ENCODE data around the gene SMCP. TPM values are rescaled to one million over a fixed set of nuclear protein-coding genes. Genes with fewer than 3 reads are reported as not detected.

SMCP gene
- total RNA-seq, 2 experiments from 2014 or later, result not detected

GRCh38 chr1:152912900-152913299 is 34.8 kb downstream of the SMCP start:
- POLR2A ChIA-PET, result no interaction called here
- H3K9me3 Mint-ChIP-seq, result no peaks in the 10 kb centered on the region
- TF ChIP-seq, protein P1, sequence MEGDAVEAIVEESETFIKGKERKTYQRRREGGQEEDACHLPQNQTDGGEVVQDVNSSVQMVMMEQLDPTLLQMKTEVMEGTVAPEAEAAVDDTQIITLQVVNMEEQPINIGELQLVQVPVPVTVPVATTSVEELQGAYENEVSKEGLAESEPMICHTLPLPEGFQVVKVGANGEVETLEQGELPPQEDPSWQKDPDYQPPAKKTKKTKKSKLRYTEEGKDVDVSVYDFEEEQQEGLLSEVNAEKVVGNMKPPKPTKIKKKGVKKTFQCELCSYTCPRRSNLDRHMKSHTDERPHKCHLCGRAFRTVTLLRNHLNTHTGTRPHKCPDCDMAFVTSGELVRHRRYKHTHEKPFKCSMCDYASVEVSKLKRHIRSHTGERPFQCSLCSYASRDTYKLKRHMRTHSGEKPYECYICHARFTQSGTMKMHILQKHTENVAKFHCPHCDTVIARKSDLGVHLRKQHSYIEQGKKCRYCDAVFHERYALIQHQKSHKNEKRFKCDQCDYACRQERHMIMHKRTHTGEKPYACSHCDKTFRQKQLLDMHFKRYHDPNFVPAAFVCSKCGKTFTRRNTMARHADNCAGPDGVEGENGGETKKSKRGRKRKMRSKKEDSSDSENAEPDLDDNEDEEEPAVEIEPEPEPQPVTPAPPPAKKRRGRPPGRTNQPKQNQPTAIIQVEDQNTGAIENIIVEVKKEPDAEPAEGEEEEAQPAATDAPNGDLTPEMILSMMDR (IDR thresholded peaks at IDR 0.05), result no peak
- CTCF ChIA-PET, result no interaction called here
- DNase-seq (peak in 1 of 14 experiments; percentile 22), ATAC-seq (ENCODE audit: poor library complexity) (no peak)
- peaks cover 54% of the 10 kb centered on the region for H3K27me3 Mint-ChIP-seq
- intact Hi-C loops (cut with DNase I, micrococcal nuclease), result no loop called here
- no peaks in the 10 kb centered on the region for H3K4me1 ChIP-seq (ENCODE audit: insufficient read depth, low read length)
- H3K27ac ChIP-seq (ENCODE audit: low read depth in 1 of 2, low read length in 2 of 2), result no peak overlapping the region
- H3K4me3 Mint-ChIP-seq, result no peak overlapping the region
- H3K4me1 Mint-ChIP-seq (ENCODE audit: low read depth), result no peaks in the 10 kb centered on the region
- peaks cover 10 to 22% of the 10 kb centered on the region in 2 experiments for H3K27me3 ChIP-seq (ENCODE audit: control insufficient read depth in 1 of 2, insufficient read depth in 2 of 2, low read length in 2 of 2)
- H3K36me3 Mint-ChIP-seq (ENCODE audit: low read depth), result no peaks in the 10 kb centered on the region
- H3K27ac Mint-ChIP-seq, result no peak overlapping the region
- H3K36me3 ChIP-seq (ENCODE audit: insufficient read depth, low read length), result no peaks in the 10 kb centered on the region
- no peak overlapping the region for H3K4me3 ChIP-seq (ENCODE audit: low read length)
- peaks cover 0 to 21% of the 10 kb centered on the region in 2 experiments for H3K9me3 ChIP-seq (ENCODE audit: control insufficient read depth in 1 of 2, insufficient read depth in 1 of 2, low read length in 2 of 2)

GRCh38 chr1:152917794-152918193 is 39.7 kb downstream of the SMCP start:
- Histone ChIP-seq H3K27me3 (ENCODE audit: control insufficient read depth in 1 of 2, insufficient read depth in 2 of 2, low read length in 2 of 2) (peaks cover 8 to 10% of the 10 kb centered on the region in 2 experiments), H3K4me1 (ENCODE audit: insufficient read depth, low read length) (no peaks in the 10 kb centered on the region), H3K9me3 (ENCODE audit: control insufficient read depth in 1 of 2, insufficient read depth in 1 of 2, low read length in 2 of 2) (no peaks in the 10 kb centered on the region), H3K27ac (ENCODE audit: low read depth in 1 of 2, low read length in 2 of 2) (no peak overlapping the region), H3K36me3 (ENCODE audit: insufficient read depth, low read length) (no peaks in the 10 kb centered on the region), H3K4me3 (ENCODE audit: low read length) (no peak overlapping the region)
- POLR2A ChIA-PET, result no interaction called here
- H3K4me3 Mint-ChIP-seq, result no peak overlapping the region
- H3K4me1 Mint-ChIP-seq (ENCODE audit: low read depth), result no peaks in the 10 kb centered on the region
- TF ChIP-seq, protein P1 (IDR thresholded peaks at IDR 0.05), result no peak
- DNase-seq, result no peak
- CTCF ChIA-PET, result no interaction called here
- no peak overlapping the region for H3K27ac Mint-ChIP-seq
- no peaks in the 10 kb centered on the region for H3K9me3 Mint-ChIP-seq
- H3K36me3 Mint-ChIP-seq (ENCODE audit: low read depth), result no peaks in the 10 kb centered on the region
- intact Hi-C loops (cut with DNase I, micrococcal nuclease), result no loop called here
- H3K27me3 Mint-ChIP-seq, result peaks cover 57% of the 10 kb centered on the region
- no peak for ATAC-seq (ENCODE audit: poor library complexity)

- H3K4me1 ChIP-seq (ENCODE audit: insufficient read depth, low read length), result no peaks in the 10 kb centered on the region
- ATAC-seq (ENCODE audit: poor library complexity), result no peak
- Mint-ChIP-seq H3K4me1 (ENCODE audit: low read depth) (no peaks in the 10 kb centered on the region), H3K27me3 (peaks cover 59% of the 10 kb centered on the region), H3K27ac (no peak overlapping the region), H3K4me3 (no peak overlapping the region), H3K9me3 (no peaks in the 10 kb centered on the region), H3K36me3 (ENCODE audit: low read depth) (no peaks in the 10 kb centered on the region)
- DNase-seq, result no peak
- intact Hi-C loops (cut with DNase I, micrococcal nuclease), result no loop called here
- peaks cover 8% of the 10 kb centered on the region in 2 experiments for H3K27me3 ChIP-seq (ENCODE audit: control insufficient read depth in 1 of 2, insufficient read depth in 2 of 2, low read length in 2 of 2)
- POLR2A ChIA-PET, result no interaction called here
- TF ChIP-seq, protein P1 (IDR thresholded peaks at IDR 0.05), result no peak
- no peak overlapping the region for H3K27ac ChIP-seq (ENCODE audit: low read depth in 1 of 2, low read length in 2 of 2)
- H3K36me3 ChIP-seq (ENCODE audit: insufficient read depth, low read length), result no peaks in the 10 kb centered on the region
- no peaks in the 10 kb centered on the region for H3K9me3 ChIP-seq (ENCODE audit: control insufficient read depth in 1 of 2, insufficient read depth in 1 of 2, low read length in 2 of 2)
- CTCF ChIA-PET, result interaction anchor here (0.6 kb wide), 1 partner anchor 29 kb away, joined by 3 read pairs; no protein-coding TSS in a partner anchor
- no peak overlapping the region for H3K4me3 ChIP-seq (ENCODE audit: low read length)
These were observed 40.9 kb downstream of the SMCP start for GRCh38 chr1:152919071-152919470.
